Astrocyte (in vitro differentiated cells and primary cell): ENCODE results near the gene QSOX2. TPM values are rescaled to one million over a fixed set of nuclear protein-coding genes. Genes with fewer than 3 reads are reported as not detected.

Experiments used
- DNase-seq: peaks from one replicate; pipeline ENCODE4 v3.0.0-alpha.2; 2010; ENCODE audit warnings: low read depth
- FAIRE-seq: peaks from 2 replicates; lab custom pipeline; 2011; peaks lifted over from hg19 to GRCh38; lab: Jason Lieb, UNC
- H2AFZ ChIP-seq: 2 replicates; pipeline ENCODE4 v1.6.0; 2012; ENCODE audit warnings: low read depth, low read length, inconsistent platforms
- H3K27ac ChIP-seq: 2 replicates; pipeline ENCODE4 v1.5.1; 2011; ENCODE audit warnings: low read depth, low read length, inconsistent platforms
- H3K27me3 ChIP-seq: 2 replicates; pipeline ENCODE4 v1.6.0; 2011; ENCODE audit warnings: low read length, inconsistent platforms; ENCODE audit not compliant: insufficient read depth
- H3K36me3 ChIP-seq: 2 replicates; pipeline ENCODE4 v1.5.1; 2011; ENCODE audit warnings: low read length, inconsistent platforms; ENCODE audit not compliant: insufficient read depth
- H3K4me1 ChIP-seq: 2 replicates; pipeline ENCODE4 v1.5.1; 2011; ENCODE audit warnings: low read length, inconsistent platforms; ENCODE audit not compliant: insufficient read depth
- H3K4me2 ChIP-seq: 2 replicates; pipeline ENCODE4 v1.6.0; 2012; ENCODE audit warnings: low read length, inconsistent platforms
- H3K4me3 ChIP-seq: 2 replicates; pipeline ENCODE4 v1.5.1; 2011; ENCODE audit warnings: low read depth, mild to moderate bottlenecking, low read length, inconsistent platforms; ENCODE audit not compliant: insufficient read depth
- H3K79me2 ChIP-seq: 2 replicates; pipeline ENCODE4 v1.6.0; 2012; ENCODE audit warnings: mild to moderate bottlenecking, low read length, inconsistent platforms; ENCODE audit not compliant: insufficient read depth
- H3K9ac ChIP-seq: 2 replicates; pipeline ENCODE4 v1.6.0; 2012; ENCODE audit warnings: mild to moderate bottlenecking, low read length, inconsistent platforms
- H3K9me3 ChIP-seq: 2 replicates; pipeline ENCODE4 v1.5.1; 2012; ENCODE audit warnings: low read depth, mild to moderate bottlenecking, low read length, inconsistent platforms; ENCODE audit not compliant: insufficient read depth
- H4K20me1 ChIP-seq: 2 replicates; pipeline ENCODE4 v1.6.0; 2012; ENCODE audit warnings: low read length, inconsistent platforms; ENCODE audit not compliant: insufficient read depth
- H3K27ac Mint-ChIP-seq: one replicate; pipeline ENCODE4 v1.8.0; 2021; ENCODE audit warnings: mild to moderate bottlenecking, mixed read lengths; ENCODE audit not compliant: unreplicated experiment
- H3K27me3 Mint-ChIP-seq: one replicate; pipeline ENCODE4 v1.8.0; 2021; ENCODE audit warnings: low read depth, mixed read lengths; ENCODE audit not compliant: unreplicated experiment
- H3K36me3 Mint-ChIP-seq: one replicate; pipeline ENCODE4 v1.8.0; 2021; ENCODE audit warnings: low read depth, mixed read lengths; ENCODE audit not compliant: unreplicated experiment
- H3K4me1 Mint-ChIP-seq: one replicate; pipeline ENCODE4 v1.8.0; 2021; ENCODE audit warnings: low read depth, mixed read lengths; ENCODE audit not compliant: unreplicated experiment
- H3K4me3 Mint-ChIP-seq: one replicate; pipeline ENCODE4 v1.8.0; 2021; ENCODE audit warnings: mild to moderate bottlenecking, moderate library complexity, mixed read lengths; ENCODE audit not compliant: unreplicated experiment
- H3K9me3 Mint-ChIP-seq: one replicate; pipeline ENCODE4 v1.8.0; 2021; ENCODE audit warnings: mild to moderate bottlenecking, mixed read lengths; ENCODE audit not compliant: unreplicated experiment
- CTCF ChIP-seq: IDR thresholded peaks from 2 replicates; pipeline ENCODE4 v1.5.1; 2011; ENCODE audit warnings: low read depth, mild to moderate bottlenecking, inconsistent platforms, low read length, moderate library complexity; ENCODE audit not compliant: insufficient read depth
- EZH2 ChIP-seq: IDR thresholded peaks from 2 replicates; pipeline ENCODE4 v1.6.1; 2012; ENCODE audit warnings: mild to moderate bottlenecking, low read length, inconsistent platforms; ENCODE audit not compliant: insufficient read depth
- total RNA-seq: library from RNA; stranded (reverse); gene quantifications from 2 replicates; pipeline ENCODE4 v1.2.1, GENCODE V29; 2021

QSOX2 gene
- total RNA-seq, 1 donor from 2014 or later = 20.4 TPM

GRCh38 chr9:136159851-136160250, 85.8 kb downstream of the QSOX2 start:
- DNase-seq = no peak
- no peak overlapping the region for H3K27ac Mint-ChIP-seq
- H3K27me3 Mint-ChIP-seq = peaks cover 15% of the 10 kb centered on the region

GRCh38 chr9:136157477-136158265, 87.9 kb downstream of the QSOX2 start:
- no peaks in the 10 kb centered on the region for H4K20me1 ChIP-seq
- no peak overlapping the region for H2AFZ ChIP-seq
- no peak overlapping the region for H3K27ac ChIP-seq
- H3K79me2 ChIP-seq = no peaks in the 10 kb centered on the region
- Mint-ChIP-seq H3K4me1 (peaks cover 2% of the 10 kb centered on the region), H3K9me3 (no peaks in the 10 kb centered on the region), H3K36me3 (peaks cover 3% of the 10 kb centered on the region), H3K27me3 (peaks cover 17% of the 10 kb centered on the region), H3K27ac (no peak overlapping the region), H3K4me3 (no peak overlapping the region)
- H3K4me2 ChIP-seq = no peak overlapping the region
- H3K27me3 ChIP-seq = peaks cover 11% of the 10 kb centered on the region
- H3K9ac ChIP-seq = no peak overlapping the region
- H3K4me1 ChIP-seq = no peaks in the 10 kb centered on the region
- H3K9me3 ChIP-seq = no peaks in the 10 kb centered on the region
- H3K4me3 ChIP-seq = no peak overlapping the region
- H3K36me3 ChIP-seq = no peaks in the 10 kb centered on the region
- no peak for TF ChIP-seq EZH2
- TF ChIP-seq CTCF = no peak
- DNase-seq = no peak
- no peak for FAIRE-seq

More at GRCh38 chr9:136159851-136160250, 85.8 kb downstream of the QSOX2 start:
- Mint-ChIP-seq H3K36me3 (peaks cover 3% of the 10 kb centered on the region), H3K4me1 (peaks cover 2% of the 10 kb centered on the region), H3K9me3 (peaks cover 1% of the 10 kb centered on the region), H3K4me3 (no peak overlapping the region)
- H2AFZ ChIP-seq = no peak overlapping the region
- no peaks in the 10 kb centered on the region for H3K4me1 ChIP-seq
- TF ChIP-seq CTCF = no peak
- TF ChIP-seq EZH2 = no peak
- H3K9ac ChIP-seq = no peak overlapping the region
- no peaks in the 10 kb centered on the region for H3K79me2 ChIP-seq
- H3K4me2 ChIP-seq = no peak overlapping the region
- peaks cover 11% of the 10 kb centered on the region for H3K27me3 ChIP-seq
- no peak overlapping the region for H3K4me3 ChIP-seq
- no peaks in the 10 kb centered on the region for H3K36me3 ChIP-seq
- no peaks in the 10 kb centered on the region for H4K20me1 ChIP-seq
- FAIRE-seq = no peak
- no peaks in the 10 kb centered on the region for H3K9me3 ChIP-seq
- no peak overlapping the region for H3K27ac ChIP-seq

Other genes starting within 250 kb of the QSOX2 start
- 31.3 and 34.0 TPM in 2 replicates for gene NACC2, start 150.5 kb downstream of the QSOX2 start, total RNA-seq
- gene TMEM250, start 126.9 kb downstream of the QSOX2 start, total RNA-seq = 29.8 and 30.3 TPM in 2 replicates
- not detected in 2 replicates for gene LHX3, start 40.7 kb downstream of the QSOX2 start, total RNA-seq
- gene CCDC187, start 58.3 kb upstream of the QSOX2 start, total RNA-seq = 0.09 TPM in 1 of 2 replicates, not detected in the other
- gene GPSM1, start 81.7 kb upstream of the QSOX2 start, total RNA-seq = 52.6 and 59.4 TPM in 2 replicates
- 14.0 and 17.4 TPM in 2 replicates for gene DNLZ, start 117.9 kb upstream of the QSOX2 start, total RNA-seq
- gene CARD9, start 127.9 kb upstream of the QSOX2 start, total RNA-seq = 2.7 and 4.2 TPM in 2 replicates
- gene SNAPC4, start 154.4 kb upstream of the QSOX2 start, total RNA-seq = 13.8 and 18.6 TPM in 2 replicates
- 71.5 and 71.7 TPM in 2 replicates for gene ENTR1, start 164.8 kb upstream of the QSOX2 start, total RNA-seq
- 91.6 and 94.4 TPM in 2 replicates for gene PMPCA, start 164.8 kb upstream of the QSOX2 start, total RNA-seq
- 12.6 and 13.2 TPM in 2 replicates for gene INPP5E, start 194.0 kb upstream of the QSOX2 start, total RNA-seq
- 94.5 and 103 TPM in 2 replicates for gene SEC16A, start 237.2 kb upstream of the QSOX2 start, total RNA-seq